SH-SY5Y (cell line): ENCODE measurements around the gene FKBP15.

Experiments
- GATA2 ChIP-seq: IDR thresholded peaks from 2 replicates; pipeline ENCODE4 v1.6.1; 2011; ENCODE audit warnings: mild to moderate bottlenecking, low read depth, low read length
- GATA3 ChIP-seq: IDR thresholded peaks from 2 replicates; pipeline ENCODE4 v1.6.1; 2011; ENCODE audit warnings: low read depth, mild to moderate bottlenecking, low read length, moderate library complexity

DNA sequence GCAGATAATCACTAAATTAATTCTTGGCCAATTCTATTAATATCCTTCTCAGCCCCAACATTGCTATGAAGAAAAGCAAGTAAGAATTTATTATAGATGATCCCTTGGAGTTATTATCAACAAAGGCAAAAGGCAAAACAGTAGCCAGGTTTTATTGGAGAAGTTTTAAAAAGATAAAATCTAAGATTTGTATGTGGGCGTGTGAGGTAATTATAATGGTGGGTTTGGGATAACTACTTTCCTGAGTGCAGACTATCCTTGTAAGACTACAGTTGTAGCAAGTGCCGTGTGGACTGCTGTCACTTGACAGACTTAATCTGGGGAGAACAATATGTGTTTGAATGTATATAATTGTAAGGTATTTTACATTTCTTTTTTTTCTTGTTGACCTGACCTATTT is 23.5 kb upstream of the FKBP15 start:
- TF ChIP-seq GATA2 (no peak), GATA3 (no peak)
